ENCODE data around the gene CCDC175.

- TF ChIP-seq EZH2 (IDR thresholded peaks at IDR 0.05), result no peak
- TF ChIP-seq EZH2phosphoT487 (IDR thresholded peaks at IDR 0.05), result no peak
These were observed 7.1 kb upstream of the CCDC175 start for GRCh38 chr14:59583755-59584154.

All from neural progenitor cell (in vitro differentiated cells).